GM21390 (cell line): Measurements from ENCODE around the gene UNC5A.

ENCODE experiments used
- ATAC-seq: cut with Tn5 transposase; IDR thresholded peaks from one replicate; pipeline ENCODE4 v1.9.1; 2021; ENCODE audit not compliant: unreplicated experiment

Gene UNC5A

GRCh38 chr5:176890455-176891330 is 80.3 kb downstream of the UNC5A start:
- no peak for ATAC-seq

DNA sequence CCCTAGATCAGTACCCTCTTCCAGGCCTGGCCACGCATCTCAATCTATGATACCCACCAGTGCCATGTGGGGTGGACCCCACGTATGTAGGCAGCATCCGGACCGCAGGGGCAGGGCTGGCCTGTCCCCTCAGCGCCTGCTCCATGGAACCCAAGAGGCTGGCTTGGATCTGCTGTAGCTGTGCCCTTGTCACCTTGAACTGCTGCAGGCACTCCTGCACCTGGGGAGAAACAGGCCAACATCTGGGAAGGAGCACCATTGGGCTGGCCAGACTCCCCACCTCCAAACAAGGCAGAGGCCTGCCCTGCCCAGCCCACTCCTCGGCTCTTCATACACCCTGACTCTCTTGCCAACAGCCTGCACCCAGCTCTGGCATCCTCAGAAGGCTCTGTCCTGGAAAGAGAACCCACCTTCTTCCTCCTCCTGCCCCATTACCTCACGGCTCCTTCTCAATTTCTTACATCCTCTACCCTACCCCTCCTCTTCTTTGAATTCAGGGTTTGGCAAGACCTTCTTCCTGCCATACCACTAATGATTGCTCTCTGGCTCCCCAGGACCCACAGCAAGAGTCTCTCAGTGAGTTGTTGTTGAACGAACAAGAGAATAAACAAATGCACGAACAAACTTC is 81.1 kb downstream of the UNC5A start:
- ATAC-seq, result no peak

GRCh38 chr5:176892663-176893062 is 82.3 kb downstream of the UNC5A start:
- ATAC-seq, result no peak

- ATAC-seq, result no peak
These were observed 83.9 kb downstream of the UNC5A start for GRCh38 chr5:176894298-176894697.

GRCh38 chr5:176895831-176896230 is 85.5 kb downstream of the UNC5A start:
- ATAC-seq, result no peak

GRCh38 chr5:176897263-176897662 is 86.9 kb downstream of the UNC5A start:
- ATAC-seq, result no peak

- ATAC-seq, result no peak
These were observed 89.0 kb downstream of the UNC5A start, which contains the start of gene HK3 for GRCh38 chr5:176899296-176899891. TSS of gene HK3 (minus strand) at chr5:176899346. CDS start at chr5:176896159, 3,187 bp downstream.

- no peak for ATAC-seq
These were observed 89.8 kb downstream of the UNC5A start for GRCh38 chr5:176899946-176900779.

DNA sequence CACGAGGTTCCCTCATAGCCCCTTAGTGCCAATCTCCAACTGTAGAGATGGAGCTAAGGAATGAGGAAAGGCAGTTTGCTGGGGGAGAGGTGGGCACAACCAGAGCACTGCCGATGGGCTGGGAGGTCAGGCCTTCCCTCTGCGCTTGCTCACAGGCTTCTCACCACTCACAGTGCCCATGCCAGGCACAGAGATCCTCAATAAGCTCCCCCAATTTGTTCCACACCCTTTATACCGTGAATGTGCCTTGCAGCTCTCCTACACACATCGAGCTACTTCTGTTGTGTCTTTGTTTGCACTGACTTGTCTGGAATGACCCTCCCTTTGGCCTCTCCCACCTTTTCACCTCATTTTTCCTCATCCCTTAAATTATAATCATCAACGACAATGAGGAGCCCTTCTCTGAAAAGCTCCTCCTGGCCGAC is 90.4 kb downstream of the UNC5A start:
- ATAC-seq, result no peak

GRCh38 chr5:176901260-176902101 is 91.1 kb downstream of the UNC5A start:
- peak; percentile 63 for ATAC-seq

- ATAC-seq, result no peak
These were observed 91.9 kb downstream of the UNC5A start for GRCh38 chr5:176902102-176902814.

DNA sequence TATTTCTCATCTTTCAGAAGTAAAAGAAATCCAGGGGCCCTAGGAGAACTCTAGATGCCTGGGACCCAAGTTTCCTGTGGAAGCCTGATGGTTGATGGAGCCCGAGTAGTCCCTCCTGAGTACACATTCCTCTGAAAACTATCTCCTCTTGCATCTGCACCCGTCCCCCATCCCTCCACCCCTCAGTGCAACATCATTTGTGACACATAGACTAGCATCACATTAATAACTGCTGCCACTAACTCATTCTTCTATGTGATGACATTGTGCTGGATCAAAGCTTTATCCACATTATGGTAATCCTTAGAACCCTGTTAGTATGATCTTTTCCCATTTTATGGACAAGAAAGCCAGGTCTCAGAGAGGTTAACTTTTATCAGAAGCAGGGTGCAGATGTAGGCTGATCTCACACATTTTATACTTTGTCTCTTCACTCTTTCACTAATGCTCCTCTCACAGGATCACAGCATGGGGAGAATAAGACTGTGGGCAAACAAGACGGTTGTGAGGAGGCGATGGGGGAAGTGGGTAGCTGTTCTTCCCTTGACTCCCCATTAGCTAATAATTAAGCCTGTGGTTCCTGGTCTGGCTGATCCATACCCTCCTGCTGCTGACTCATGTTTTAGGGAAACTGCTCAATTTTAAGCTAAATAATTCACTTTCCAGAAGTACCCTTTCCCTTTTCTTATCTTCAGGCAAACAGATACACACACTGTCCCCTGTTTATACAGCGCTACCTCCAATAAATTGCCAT is 92.7 kb downstream of the UNC5A start:
- no peak for ATAC-seq

DNA sequence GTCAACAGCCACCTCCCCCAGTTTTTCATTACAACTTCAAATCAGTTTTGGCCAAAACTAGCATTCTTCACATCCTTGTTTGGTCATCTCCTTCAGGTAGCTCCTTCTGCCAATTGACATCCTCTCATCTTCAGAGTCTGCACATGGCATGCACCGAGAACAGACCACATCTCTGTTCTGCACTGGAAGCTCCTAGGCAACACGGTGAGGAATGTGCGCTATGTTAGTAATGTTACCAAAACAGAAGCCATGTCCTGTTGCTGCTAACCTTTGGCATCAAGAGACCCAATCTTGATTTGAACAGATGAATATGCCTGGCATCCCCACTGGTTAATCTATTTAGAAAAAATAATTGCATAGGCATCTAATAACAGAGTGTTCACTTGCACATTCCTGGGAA is 93.9 kb downstream of the UNC5A start:
- ATAC-seq, result no peak

DNA sequence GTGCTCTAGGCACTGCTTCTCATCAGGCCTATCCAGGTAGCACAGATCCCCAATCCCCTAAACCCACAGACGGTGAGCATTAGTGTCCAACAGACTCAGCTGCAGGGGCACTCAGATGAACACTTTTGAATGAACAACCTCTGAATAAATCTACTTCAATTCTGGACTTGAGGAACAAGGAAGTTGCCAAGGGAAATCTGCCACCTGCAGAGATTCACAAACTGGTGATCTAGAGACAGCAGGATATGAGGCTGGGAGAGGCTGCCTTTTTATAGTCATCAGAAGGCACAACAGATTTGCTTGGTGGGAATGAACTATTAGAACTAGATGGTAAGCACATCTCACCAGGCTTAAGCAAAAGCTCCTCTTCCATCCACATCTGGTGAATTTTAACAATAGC is 95.8 kb downstream of the UNC5A start:
- no peak for ATAC-seq

- no peak for ATAC-seq
These were observed 96.4 kb downstream of the UNC5A start for GRCh38 chr5:176906796-176907195.

DNA sequence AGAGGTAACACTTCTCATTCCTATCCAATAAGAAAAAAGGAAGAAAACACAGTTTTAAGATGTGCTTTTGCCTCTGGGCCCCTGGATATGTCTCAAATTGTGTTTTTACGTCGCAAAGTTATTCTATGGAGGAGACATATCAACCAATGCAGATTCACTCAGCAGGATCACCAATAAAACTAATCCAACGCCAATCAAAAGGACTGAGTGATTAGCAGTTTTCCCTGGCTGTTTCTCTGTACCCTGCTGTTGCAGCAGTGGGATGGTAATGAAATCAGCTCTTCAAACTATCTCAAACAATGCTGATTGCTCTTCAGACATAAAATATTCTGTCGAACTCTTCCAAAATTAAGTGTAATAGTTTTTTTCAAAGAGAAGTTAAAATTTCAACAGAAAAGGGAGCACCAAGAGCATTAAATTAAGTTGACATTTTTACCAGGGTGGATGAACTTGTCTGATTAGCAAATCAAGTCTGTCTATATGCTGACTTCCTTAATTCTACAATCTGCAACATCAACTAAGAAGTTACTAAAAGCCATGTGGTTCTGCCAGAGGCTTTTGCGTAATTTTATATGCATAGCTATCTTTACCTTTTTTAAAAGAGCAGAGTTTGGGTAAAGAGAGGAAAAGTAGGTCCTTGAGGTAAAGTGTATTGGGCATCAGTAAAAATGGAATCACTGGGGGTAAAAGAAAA is 98.5 kb downstream of the UNC5A start:
- no peak for ATAC-seq

DNA sequence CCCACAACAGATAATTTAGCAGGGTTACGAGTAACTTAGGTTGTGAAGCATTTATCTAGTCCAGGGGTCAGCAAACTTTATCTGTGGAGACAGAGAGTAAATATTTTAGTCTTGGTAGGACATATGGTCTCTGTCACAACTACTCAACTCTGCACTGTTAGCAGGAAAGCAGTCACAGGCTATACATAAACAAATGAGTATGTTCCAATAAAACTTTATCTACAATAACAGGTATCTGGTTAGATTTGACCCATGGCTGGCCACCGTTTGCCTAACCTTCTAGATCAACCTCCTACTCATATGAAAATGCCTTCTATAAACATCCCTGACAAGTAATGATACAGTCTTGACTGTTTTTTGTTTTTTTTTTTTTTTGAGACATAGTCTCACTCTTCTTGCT is 101.8 kb downstream of the UNC5A start:
- no peak for ATAC-seq

DNA sequence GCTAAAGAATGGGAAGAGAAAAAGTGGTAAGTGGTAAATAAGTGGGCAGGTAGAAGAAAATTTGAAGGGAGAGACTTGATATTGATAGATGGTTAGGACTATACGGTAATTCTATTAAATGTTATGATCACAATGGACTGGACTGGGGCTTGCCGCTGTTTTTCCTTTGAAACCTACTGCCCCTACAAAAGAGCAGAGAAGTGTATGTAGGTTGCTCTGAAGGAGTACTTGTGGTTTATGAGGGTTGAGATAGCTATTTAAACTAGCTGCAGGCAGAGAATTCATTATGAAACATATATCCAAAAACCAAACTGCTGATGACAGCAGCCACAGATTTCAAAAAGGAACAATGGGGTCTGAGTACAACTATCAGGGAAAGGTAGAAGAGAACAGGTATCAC is 105.5 kb downstream of the UNC5A start:
- ATAC-seq, result no peak
